GM18951 (cell line): Measurements from ENCODE around the gene SEPTIN10.
"Not testable (repeated sequence)": the region's sequence is repeated elsewhere in the genome, so short reads cannot be mapped to it uniquely, and the experiment has no call there.

ENCODE experiments used
- POLR2A ChIP-seq: IDR thresholded peaks from 4 replicates; pipeline ENCODE4 v1.6.1; 2011; ENCODE audit warnings: mild to moderate bottlenecking; ENCODE audit not compliant: insufficient read length, insufficient read depth; ENCODE audit errors: extremely low read depth
- in situ Hi-C: fragments of 300-500 bp; cut with MboI; formaldehyde crosslinking; loops from one replicate; pipeline ENCODE4 v1.12.0; 2022; ENCODE audit warnings: low sequenced_read_pairs, mixed read lengths, inconsistent platforms; ENCODE audit not compliant: unreplicated experiment

SEPTIN10 gene

DNA sequence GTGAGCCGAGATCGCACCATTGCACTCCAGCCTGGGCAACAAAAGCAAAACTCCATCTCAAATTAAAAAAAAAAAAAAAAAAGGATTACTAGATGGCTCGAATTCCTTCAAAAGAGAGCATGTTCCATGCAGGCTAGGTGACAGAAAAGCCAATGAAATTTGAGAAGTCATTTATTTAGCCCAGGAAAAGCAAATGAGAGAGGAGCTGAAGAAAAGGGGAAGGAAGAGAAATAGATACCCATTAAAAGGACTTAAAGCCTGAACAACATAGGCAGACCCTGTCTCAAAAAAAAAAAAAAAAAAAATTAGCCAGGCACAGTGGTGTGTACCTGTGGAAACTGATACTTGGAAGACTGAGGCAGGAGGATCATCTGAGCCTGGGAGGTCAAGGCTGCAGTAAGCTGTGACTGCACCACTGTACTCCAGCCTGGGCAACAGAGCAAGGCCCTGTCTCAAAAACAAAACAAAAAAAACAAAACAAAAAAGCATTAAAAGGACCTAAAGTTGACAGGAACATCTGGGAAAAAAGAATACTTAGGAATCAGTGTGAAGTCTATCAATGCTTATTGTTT is 11.1 kb downstream of the SEPTIN10 start:
- in situ Hi-C loops, result no loop called here
- TF ChIP-seq POLR2A, result no peak

GRCh38 chr2:109601783-109602182 is 12.0 kb downstream of the SEPTIN10 start:
- no peak for TF ChIP-seq POLR2A
- in situ Hi-C loops, result no loop called here

GRCh38 chr2:109597283-109597682 is 16.5 kb downstream of the SEPTIN10 start:
- in situ Hi-C loops, result no loop called here
- TF ChIP-seq POLR2A, result no peak

DNA sequence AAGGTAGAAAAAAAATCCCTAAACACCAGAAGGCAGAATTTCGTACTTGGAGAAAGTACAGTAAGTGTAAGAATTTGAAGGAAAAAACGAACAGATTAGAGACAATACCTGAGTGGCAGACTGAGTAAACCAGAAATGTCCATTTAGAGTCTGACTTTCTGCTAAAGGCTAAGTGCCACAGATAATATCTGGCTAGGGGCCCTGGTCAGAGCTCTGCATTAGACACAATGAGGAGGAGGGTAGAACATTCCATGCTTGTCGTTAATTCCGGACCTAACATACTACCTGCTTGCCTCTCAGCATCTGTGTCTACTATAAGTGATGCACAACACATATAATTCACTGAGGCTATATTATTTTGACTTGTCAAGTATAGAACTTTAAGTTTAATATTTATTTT is 18.1 kb downstream of the SEPTIN10 start:
- no peak for TF ChIP-seq POLR2A
- in situ Hi-C loops, result no loop called here

DNA sequence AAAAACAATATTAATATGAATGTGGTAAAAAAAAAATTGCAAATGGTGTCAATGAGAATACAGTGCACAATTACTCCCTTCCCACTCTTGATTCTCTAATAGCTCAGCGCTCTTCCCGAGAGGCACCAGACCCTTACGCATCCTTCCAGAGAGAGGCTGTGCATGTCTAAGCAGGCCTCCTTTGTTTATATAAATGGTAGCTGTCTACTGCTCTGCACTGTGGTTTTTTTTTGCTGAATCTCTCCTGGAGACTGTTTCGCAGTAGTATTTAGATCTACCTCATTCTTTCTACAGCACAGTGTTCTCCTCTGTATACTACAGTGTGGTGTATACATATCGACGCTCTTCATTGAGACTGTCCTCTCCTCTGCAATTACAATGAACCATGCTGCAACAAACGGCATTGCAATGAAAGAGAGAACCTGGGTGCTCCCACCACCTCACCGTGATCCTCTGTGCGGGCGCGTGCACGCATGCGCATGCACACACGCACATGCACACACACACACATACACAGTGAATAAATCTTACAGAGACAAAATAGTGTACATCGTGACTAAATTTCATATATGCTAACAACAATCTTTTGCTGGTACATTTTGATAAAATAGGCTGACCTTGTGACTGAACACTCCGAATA is 19.4 kb downstream of the SEPTIN10 start:
- no peak for TF ChIP-seq POLR2A
- in situ Hi-C loops, result no loop called here

DNA sequence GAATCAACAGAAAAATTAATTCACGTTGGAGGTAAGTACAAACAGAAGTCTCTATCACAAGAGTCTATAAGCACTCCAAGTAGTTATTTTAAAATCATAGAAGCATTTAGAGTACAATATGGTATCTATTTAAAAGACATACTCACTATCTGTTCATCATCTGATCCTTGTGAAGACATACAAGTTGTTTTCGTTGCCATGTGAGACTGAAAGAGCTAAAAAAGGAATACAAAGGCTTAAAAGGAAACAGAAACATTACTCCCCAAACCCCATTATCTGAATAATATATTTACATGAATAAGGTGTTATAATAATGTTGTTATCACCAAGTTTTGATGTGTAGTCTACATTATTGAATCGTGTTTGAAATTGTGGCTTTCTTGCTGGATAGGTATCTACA is 20.9 kb downstream of the SEPTIN10 start:
- in situ Hi-C loops, result no loop called here

GRCh38 chr2:109591206-109591605 is 22.6 kb downstream of the SEPTIN10 start:
- in situ Hi-C loops, result no loop called here
- no peak for TF ChIP-seq POLR2A

More for the DNA sequence above, 20.9 kb downstream of the SEPTIN10 start:
- TF ChIP-seq POLR2A, result no peak

DNA sequence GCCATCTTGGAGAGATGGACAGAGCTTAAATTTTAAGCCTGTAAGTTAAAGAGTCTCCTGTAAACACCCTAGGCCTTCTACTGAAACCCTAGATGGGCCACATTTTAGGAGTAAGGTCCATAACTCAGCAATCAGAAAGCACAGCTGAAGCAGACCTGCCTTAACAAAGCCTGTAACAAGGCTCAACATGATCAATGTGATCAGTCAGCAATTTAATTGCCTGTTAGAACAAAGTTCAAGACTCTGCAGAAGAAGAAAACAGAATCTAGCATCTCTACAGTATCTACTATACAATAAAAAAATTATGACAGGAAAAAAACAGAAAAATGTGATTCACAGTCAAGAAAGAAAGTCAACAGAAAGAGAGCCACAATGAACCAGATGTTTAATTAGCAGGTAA is 27.1 kb downstream of the SEPTIN10 start:
- in situ Hi-C loops, result no loop called here
- no peak for TF ChIP-seq POLR2A

DNA sequence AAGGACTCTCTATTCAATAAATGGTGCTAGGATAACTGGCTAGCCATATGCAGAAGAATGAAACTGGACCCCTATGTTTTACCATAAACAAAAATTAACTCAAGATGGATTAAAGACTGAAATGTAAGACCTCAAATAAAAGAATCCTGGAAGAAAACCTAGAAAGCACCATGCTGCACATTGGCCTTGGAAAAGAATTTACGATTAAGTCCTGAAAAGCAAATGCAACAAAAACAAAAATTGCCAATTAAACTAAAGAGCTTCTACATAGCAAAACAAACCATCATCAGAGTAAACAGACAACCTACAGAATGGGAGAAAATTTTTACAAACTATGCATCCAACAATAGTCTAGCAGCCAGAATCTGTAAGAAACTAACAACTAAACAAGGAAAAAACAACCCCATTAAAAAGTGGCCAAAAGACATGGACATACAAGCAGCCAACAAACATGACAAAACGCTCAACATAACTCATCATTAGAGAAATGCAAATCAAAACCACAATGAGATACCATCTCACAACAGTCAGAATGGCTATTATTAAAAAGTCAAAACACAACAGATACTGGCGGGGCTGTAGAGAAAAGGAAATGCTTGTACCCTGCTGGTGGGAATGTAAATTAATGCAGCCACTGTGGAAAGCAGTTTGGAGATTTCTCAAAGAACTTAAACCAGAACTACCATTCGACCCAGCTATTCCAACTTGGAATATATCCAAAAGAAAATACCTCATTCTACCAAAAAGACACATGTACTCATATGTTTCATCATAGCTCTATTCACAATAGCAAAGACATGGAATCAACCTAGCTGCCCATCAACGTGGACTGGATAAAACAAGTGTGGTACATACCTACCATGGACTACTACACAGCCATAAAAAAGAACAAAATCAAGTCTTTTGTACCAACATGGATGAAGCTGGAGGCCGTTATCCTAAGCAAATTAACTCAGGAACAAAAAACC is 30.6 kb downstream of the SEPTIN10 start:
- in situ Hi-C loops, result no loop called here
- TF ChIP-seq POLR2A, result no peak

- in situ Hi-C loops, result not testable (repeated sequence)
These were observed 36.1 kb downstream of the SEPTIN10 start for GRCh38 chr2:109577630-109578029.

- in situ Hi-C loops, result no loop called here
- TF ChIP-seq POLR2A, result no peak
These were observed 38.4 kb downstream of the SEPTIN10 start for GRCh38 chr2:109575373-109575772.

GRCh38 chr2:109563980-109564550 is 49.7 kb downstream of the SEPTIN10 start:
- no peak for TF ChIP-seq POLR2A
- in situ Hi-C loops, result no loop called here

- in situ Hi-C loops, result no loop called here
- TF ChIP-seq POLR2A, result no peak
These were observed 50.5 kb downstream of the SEPTIN10 start for GRCh38 chr2:109563288-109563687.

DNA sequence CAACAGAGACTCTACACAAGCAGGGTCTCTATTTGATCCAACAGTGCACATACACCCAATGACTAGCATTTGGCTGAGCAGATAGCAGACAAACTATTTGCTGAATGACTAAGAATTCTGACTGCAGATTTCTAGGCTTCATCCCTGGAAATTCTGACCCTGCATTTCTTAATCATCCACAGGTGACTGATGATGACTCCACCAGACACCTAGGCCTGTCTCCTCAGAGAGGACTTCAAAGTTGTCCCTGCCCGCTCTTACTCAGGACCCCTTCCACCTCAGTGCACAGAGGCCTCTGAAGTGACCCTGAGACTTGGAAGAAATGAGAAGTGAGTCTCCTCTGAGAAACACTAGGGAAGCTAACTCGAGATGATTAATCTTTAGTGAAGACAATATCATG is 51.3 kb downstream of the SEPTIN10 start:
- TF ChIP-seq POLR2A, result no peak

DNA sequence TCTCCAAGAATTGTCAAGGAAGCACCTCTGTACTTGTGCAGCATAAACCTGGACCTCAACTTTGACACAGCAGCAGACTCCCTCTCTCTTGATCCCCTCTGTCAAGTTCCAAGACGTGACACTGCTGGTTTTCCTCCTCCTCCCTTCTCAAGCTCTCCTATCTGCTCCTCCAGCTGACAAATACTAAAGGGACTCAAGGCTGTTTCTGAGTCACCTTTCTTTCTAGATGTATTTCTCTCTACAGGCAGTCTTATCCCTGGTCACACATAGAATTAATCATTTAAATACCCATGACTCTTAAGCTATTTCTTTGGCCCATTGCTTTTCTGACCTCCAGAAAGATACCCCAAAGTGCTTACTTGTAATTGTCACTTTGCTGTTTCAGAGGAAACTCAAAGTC is 53.5 kb downstream of the SEPTIN10 start:
- in situ Hi-C loops, result no loop called here
- no peak for TF ChIP-seq POLR2A

More for the DNA sequence above, 51.3 kb downstream of the SEPTIN10 start:
- in situ Hi-C loops, result no loop called here
